Measurements from ENCODE around the gene FZD2. TPM values are rescaled to one million over a fixed set of nuclear protein-coding genes. Genes with fewer than 3 reads are reported as not detected.
"Not testable (repeated sequence)": the region's sequence is repeated elsewhere in the genome, so short reads cannot be mapped to it uniquely, and the experiment has no call there.

The FZD2 gene
- 38.7 TPM for polyA plus RNA-seq (2013, experiment 1 of 2)
- 35.7 TPM for polyA plus RNA-seq (2013, experiment 2 of 2)

DNA sequence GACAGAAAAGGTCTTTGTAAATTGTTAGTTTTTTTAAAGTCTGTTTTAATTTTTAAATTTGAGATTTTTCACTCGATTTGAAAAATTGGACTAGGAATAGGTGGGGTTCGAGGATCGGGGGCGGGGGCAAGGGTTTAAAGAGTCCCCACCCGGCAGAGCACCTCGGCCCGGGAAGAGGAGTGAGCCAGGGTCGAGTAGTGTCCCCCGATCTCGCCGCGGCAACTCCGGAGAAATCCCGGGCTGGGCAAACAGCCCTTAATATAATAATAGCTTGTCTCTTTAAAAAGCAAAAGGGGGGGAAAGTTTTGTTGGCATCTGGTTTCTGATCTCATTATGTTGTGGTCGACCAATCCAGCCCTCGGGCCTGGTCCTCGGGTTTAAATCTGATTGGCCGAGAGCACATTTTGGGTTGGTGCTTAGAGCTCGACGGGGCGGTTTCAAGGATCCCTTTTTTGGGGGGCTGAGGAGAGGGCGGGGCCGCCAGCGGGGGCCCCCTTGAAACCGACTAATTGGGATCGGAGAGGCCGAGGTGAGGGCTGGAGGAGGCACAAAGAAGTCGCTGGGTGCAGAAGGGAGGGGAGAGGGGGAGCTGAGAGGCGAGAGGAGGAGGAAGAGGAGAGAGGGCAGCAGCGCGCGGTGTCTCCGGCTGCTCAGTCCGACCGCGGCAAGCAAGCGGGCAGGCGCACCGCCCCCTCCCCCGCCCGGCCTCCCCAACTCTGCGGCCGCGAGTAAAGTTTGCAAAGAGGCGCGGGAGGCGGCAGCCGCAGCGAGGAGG, at the start of gene FZD2:
Gene FZD2 (plus strand): TSS at position 653 of the 775 bp plus-strand sequence. CDS start 205 bp downstream, outside the sequence.
- Histone ChIP-seq H3K36me3 (ENCODE audit: control insufficient read depth, insufficient read depth, low read length) (peaks cover 5% of the 10 kb centered on the region), H3K4me1 (ENCODE audit: control insufficient read depth, insufficient read depth, low read length, poor library complexity, severe bottlenecking) (peaks cover 15% of the 10 kb centered on the region), H3K9me3 (ENCODE audit: control insufficient read depth, low read length) (no peaks in the 10 kb centered on the region), H3K4me3 (ENCODE audit: extremely low read depth, insufficient read depth, low read length, poor library complexity, severe bottlenecking) (peak within 1 kb of the TSS; percentile 63), H3K27ac (ENCODE audit: low read depth, low read length, severe bottlenecking) (peak within 1 kb of the TSS; percentile 96)
- WGBS, 2 experiments (ENCODE audit: insufficient coverage in 2 of 2), result 0 to 2% methylated on average over 19 to 22 of the region's 49 CpGs

DNA sequence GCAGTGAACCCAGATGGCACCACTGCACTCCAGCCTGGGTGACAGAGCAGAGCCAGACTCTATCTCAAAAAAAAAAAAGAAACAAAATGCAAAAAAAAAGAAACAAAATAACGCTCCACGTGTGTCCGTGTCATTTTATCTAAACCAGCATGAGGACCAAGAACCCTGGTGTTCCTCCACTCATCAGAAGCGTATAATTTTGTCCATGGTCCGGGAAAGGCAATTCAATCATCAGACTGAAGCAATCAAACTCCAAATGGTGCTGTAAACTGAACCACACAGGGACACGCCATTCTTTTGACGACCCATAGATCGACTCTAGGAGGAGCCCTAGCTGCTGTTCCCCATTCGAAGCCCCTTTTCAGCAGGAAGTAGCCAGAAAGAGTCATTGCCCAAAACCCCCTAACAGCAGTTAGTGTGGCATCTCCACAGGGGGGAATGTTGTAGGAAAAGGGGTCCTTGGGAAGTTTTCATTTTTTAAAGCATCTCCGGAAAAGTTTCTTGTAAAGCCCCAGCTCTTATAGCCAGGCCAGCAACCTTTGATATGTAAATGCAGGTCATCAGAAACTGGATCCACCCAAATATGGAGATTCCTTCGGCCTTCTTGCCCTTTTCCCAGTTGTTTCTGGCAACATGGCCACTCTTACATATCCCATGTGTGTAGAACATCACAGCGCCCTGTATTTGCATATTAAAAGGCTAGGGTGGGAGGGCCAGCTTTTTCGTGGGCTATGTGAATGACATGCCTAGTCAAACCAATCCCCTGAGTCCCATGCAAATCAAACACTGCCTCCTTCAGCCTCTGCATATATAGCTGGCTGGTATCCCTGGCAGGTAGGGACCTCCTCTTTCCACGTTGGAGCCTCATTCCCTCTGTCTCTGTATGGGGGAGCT, 45.8 kb upstream of the FZD2 start:
- WGBS, 2 experiments (ENCODE audit: insufficient coverage in 2 of 2), result 38 to 55% methylated on average over 7 to 10 of the region's 14 CpGs
- not testable (repeated sequence) for H3K4me3 ChIP-seq (ENCODE audit: extremely low read depth, insufficient read depth, low read length, poor library complexity, severe bottlenecking)
- H3K27ac ChIP-seq (ENCODE audit: low read depth, low read length, severe bottlenecking), result peak overlapping the region; percentile 45

GRCh38 chr17:44518032-44518431, 39.3 kb upstream of the FZD2 start:
- Histone ChIP-seq H3K4me3 (ENCODE audit: extremely low read depth, insufficient read depth, low read length, poor library complexity, severe bottlenecking) (no peak overlapping the region), H3K4me1 (ENCODE audit: control insufficient read depth, insufficient read depth, low read length, poor library complexity, severe bottlenecking) (no peaks in the 10 kb centered on the region), H3K9me3 (ENCODE audit: control insufficient read depth, low read length) (no peaks in the 10 kb centered on the region), H3K27ac (ENCODE audit: low read depth, low read length, severe bottlenecking) (no peak overlapping the region), H3K36me3 (ENCODE audit: control insufficient read depth, insufficient read depth, low read length) (no peaks in the 10 kb centered on the region)
- 80 to 100% methylated on average over 1 to 2 of the region's 3 CpGs for WGBS, 2 experiments (ENCODE audit: insufficient coverage in 2 of 2)

More for the DNA sequence above, 45.8 kb upstream of the FZD2 start:
- not testable (repeated sequence) for H3K4me1 ChIP-seq (ENCODE audit: control insufficient read depth, insufficient read depth, low read length, poor library complexity, severe bottlenecking); H3K36me3 ChIP-seq (ENCODE audit: control insufficient read depth, insufficient read depth, low read length); H3K9me3 ChIP-seq (ENCODE audit: control insufficient read depth, low read length)

DNA sequence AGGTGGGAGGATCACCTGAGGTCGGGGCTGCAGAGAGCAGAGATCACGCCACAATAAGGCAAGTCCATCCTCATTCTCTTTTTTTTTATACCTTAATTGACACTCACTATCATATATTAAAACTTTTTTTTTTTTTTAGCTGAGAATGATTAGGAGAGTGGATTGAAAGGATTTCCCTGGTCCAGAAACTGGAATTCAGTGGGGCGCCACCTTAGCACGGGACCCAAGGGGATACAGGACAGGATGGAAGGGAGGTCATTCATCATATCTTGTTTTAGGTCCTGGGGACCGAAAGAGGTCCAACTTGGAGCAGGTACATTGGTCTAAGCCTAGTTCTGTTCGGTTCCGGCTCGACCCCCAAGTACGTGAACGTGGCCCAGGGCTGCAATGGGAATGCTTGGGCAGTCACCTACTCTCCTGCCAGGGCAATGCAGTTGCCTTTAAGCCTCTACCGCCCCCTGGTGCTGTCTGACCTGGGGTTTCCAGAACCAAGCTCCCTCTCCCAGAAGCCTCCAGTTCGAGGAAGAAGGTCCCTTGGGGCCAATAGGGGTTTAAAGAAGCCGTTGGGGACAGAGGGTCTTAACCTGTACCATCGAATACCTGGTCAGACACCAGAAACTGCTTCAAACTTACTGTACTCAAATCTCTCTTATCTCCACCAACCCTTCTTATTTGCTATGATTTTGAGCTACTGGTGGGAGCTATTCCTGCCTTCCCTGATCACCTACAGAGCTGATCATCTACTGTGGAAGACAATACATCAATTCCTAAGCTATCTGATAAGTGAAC, 34.2 kb upstream of the FZD2 start:
- Histone ChIP-seq H3K36me3 (ENCODE audit: control insufficient read depth, insufficient read depth, low read length) (no peaks in the 10 kb centered on the region), H3K4me3 (ENCODE audit: extremely low read depth, insufficient read depth, low read length, poor library complexity, severe bottlenecking) (no peak overlapping the region), H3K4me1 (ENCODE audit: control insufficient read depth, insufficient read depth, low read length, poor library complexity, severe bottlenecking) (no peaks in the 10 kb centered on the region), H3K9me3 (ENCODE audit: control insufficient read depth, low read length) (peaks cover 15% of the 10 kb centered on the region), H3K27ac (ENCODE audit: low read depth, low read length, severe bottlenecking) (no peak overlapping the region)
- WGBS, 2 experiments (ENCODE audit: insufficient coverage in 2 of 2), result 82 to 88% methylated on average over 8 to 11 of the region's 14 CpGs

DNA sequence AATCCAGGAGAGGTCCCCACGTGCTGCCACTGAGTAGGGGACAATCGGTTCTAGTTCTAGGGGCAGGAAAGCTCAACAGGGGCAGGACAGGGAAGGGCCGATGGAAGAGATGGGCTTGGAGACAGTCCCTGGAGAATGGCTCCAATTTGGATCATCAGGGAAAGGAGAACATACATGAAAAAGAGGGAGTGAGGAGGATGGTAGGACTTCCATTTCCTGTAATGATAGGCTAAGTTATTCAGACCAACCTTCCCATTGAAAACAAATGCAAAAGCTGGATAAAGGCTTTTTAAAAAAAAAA, 33.7 kb upstream of the FZD2 start:
- Histone ChIP-seq H3K4me3 (ENCODE audit: extremely low read depth, insufficient read depth, low read length, poor library complexity, severe bottlenecking) (no peak overlapping the region), H3K27ac (ENCODE audit: low read depth, low read length, severe bottlenecking) (no peak overlapping the region), H3K36me3 (ENCODE audit: control insufficient read depth, insufficient read depth, low read length) (no peaks in the 10 kb centered on the region), H3K4me1 (ENCODE audit: control insufficient read depth, insufficient read depth, low read length, poor library complexity, severe bottlenecking) (no peaks in the 10 kb centered on the region), H3K9me3 (ENCODE audit: control insufficient read depth, low read length) (peaks cover 16% of the 10 kb centered on the region)
- 80 to 100% methylated on average over 1 to 2 of the region's 3 CpGs for WGBS, 2 experiments (ENCODE audit: insufficient coverage in 2 of 2)

- no peaks in the 10 kb centered on the region for H3K4me1 ChIP-seq (ENCODE audit: control insufficient read depth, insufficient read depth, low read length, poor library complexity, severe bottlenecking)
- no CpG with 5 or more reads among the region's 1 CpG for WGBS, 2 experiments (ENCODE audit: insufficient coverage in 2 of 2)
- no peak overlapping the region for H3K4me3 ChIP-seq (ENCODE audit: extremely low read depth, insufficient read depth, low read length, poor library complexity, severe bottlenecking)
- H3K9me3 ChIP-seq (ENCODE audit: control insufficient read depth, low read length), result peaks cover 16% of the 10 kb centered on the region
- H3K36me3 ChIP-seq (ENCODE audit: control insufficient read depth, insufficient read depth, low read length), result no peaks in the 10 kb centered on the region
- H3K27ac ChIP-seq (ENCODE audit: low read depth, low read length, severe bottlenecking), result no peak overlapping the region
Observed at GRCh38 chr17:44527102-44527501, 30.2 kb upstream of the FZD2 start.

DNA sequence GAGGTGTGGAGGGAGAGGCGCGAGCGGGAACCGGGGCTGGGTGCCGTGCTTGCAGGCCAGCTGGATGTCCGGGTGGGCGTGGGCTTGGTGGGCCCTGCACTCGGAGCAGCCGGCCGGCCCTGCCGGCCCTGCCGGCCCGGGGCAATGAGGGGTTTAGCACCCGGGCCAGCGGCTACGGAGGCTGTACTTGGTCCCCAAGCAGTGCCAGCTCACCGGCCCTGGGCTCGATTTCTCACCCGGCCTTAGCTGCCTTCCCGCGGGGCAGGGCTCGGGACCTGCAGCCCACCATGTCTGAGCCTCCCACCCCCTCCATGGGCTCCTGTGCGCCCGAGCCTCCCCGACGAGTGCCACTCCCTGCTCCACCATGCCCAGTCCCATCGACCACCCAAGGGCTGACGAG, 29.3 kb upstream of the FZD2 start:
- Histone ChIP-seq H3K4me3 (ENCODE audit: extremely low read depth, insufficient read depth, low read length, poor library complexity, severe bottlenecking) (no peak overlapping the region), H3K27ac (ENCODE audit: low read depth, low read length, severe bottlenecking) (no peak overlapping the region), H3K9me3 (ENCODE audit: control insufficient read depth, low read length) (peaks cover 16% of the 10 kb centered on the region), H3K36me3 (ENCODE audit: control insufficient read depth, insufficient read depth, low read length) (no peaks in the 10 kb centered on the region), H3K4me1 (ENCODE audit: control insufficient read depth, insufficient read depth, low read length, poor library complexity, severe bottlenecking) (no peaks in the 10 kb centered on the region)
- 92 to 97% methylated on average over 19 to 27 of the region's 28 CpGs for WGBS, 2 experiments (ENCODE audit: insufficient coverage in 2 of 2)

- 67 to 93% methylated on average over 2 of the region's 3 CpGs for WGBS, 2 experiments (ENCODE audit: insufficient coverage in 2 of 2)
- H3K4me3 ChIP-seq (ENCODE audit: extremely low read depth, insufficient read depth, low read length, poor library complexity, severe bottlenecking), result no peak overlapping the region
Observed at GRCh38 chr17:44529864-44530263, 27.4 kb upstream of the FZD2 start.

DNA sequence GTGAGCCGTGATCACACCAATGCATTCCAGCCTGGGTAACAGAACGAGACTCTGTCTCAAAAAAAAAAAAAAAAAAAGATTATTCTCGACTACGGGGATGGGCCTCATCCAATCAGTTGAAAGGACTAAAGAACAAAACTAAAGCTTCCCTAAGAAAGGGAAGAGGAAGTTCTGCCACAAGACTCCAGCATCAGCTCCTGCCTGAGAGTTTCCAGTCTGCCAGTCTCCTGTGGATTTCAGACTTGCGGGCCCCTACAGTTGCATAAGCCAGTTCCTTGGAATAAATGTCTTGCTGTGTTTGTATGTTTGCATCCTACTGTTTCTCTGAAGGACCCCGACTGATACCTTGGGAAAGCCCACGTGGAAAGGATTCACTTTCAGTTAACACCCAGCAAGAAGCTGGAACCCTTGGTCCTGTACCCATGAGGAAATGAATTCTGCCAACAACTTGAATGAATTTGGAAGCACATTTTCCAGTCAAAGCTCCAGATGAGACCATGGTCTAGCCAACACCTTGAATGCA, 26.3 kb upstream of the FZD2 start:
- Histone ChIP-seq H3K36me3 (ENCODE audit: control insufficient read depth, insufficient read depth, low read length) (no peaks in the 10 kb centered on the region), H3K4me1 (ENCODE audit: control insufficient read depth, insufficient read depth, low read length, poor library complexity, severe bottlenecking) (peaks cover 7% of the 10 kb centered on the region), H3K4me3 (ENCODE audit: extremely low read depth, insufficient read depth, low read length, poor library complexity, severe bottlenecking) (no peak overlapping the region), H3K9me3 (ENCODE audit: control insufficient read depth, low read length) (peaks cover 16% of the 10 kb centered on the region), H3K27ac (ENCODE audit: low read depth, low read length, severe bottlenecking) (no peak overlapping the region)
- whole genome bisulfite sequencing, 2 experiments (ENCODE audit: insufficient coverage in 2 of 2), result 78 to 88% methylated on average over 5 to 6 of the region's 7 CpGs

More at GRCh38 chr17:44529864-44530263, 27.4 kb upstream of the FZD2 start:
- H3K36me3 ChIP-seq (ENCODE audit: control insufficient read depth, insufficient read depth, low read length), result no peaks in the 10 kb centered on the region
- peaks cover 5% of the 10 kb centered on the region for H3K4me1 ChIP-seq (ENCODE audit: control insufficient read depth, insufficient read depth, low read length, poor library complexity, severe bottlenecking)
- peaks cover 16% of the 10 kb centered on the region for H3K9me3 ChIP-seq (ENCODE audit: control insufficient read depth, low read length)
- H3K27ac ChIP-seq (ENCODE audit: low read depth, low read length, severe bottlenecking), result no peak overlapping the region

DNA sequence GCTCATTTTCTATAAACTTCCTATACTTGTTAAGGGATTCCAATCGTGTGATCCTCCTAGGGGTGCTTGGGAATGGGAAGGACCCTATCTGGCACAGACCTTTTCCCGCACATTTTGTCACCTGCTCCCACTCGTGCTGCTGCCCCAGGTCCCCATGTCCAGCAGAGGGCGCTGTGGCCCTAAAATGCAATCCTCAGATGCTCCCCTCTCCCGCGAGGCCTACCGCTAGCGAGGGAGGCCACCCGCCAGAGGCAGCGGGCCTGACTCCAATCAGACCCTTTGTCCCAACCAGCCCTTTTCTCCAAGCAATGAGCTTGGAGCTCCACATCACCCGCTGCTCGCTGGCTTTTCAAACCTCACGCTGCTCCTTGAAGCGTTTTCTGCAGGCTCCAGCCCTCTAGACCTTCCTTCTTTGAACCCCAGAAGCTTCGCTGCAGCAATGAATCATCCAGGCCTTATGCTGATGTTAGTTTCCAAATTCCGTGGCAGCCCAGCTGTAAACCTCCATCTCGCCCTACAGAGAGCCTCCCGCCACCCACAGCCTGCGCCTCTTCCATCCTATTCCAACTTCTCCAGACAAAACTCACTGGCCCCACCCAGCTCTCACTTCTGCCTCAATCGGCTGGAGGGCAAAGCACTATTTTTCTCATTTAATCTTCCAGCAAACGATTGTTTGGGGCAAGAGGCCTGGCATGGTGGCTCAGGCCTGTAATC, 23.6 kb upstream of the FZD2 start:
- Histone ChIP-seq H3K9me3 (ENCODE audit: control insufficient read depth, low read length) (peaks cover 6% of the 10 kb centered on the region), H3K27ac (ENCODE audit: low read depth, low read length, severe bottlenecking) (peak overlapping the region; percentile 64), H3K36me3 (ENCODE audit: control insufficient read depth, insufficient read depth, low read length) (no peaks in the 10 kb centered on the region), H3K4me3 (ENCODE audit: extremely low read depth, insufficient read depth, low read length, poor library complexity, severe bottlenecking) (no peak overlapping the region), H3K4me1 (ENCODE audit: control insufficient read depth, insufficient read depth, low read length, poor library complexity, severe bottlenecking) (peaks cover 18% of the 10 kb centered on the region)
- WGBS, 2 experiments (ENCODE audit: insufficient coverage in 2 of 2), result 24 to 25% methylated on average over 19 to 20 of the region's 21 CpGs

All from mesodermal cell (in vitro differentiated cells).